Islet of Langerhans (tissue), 1 donor: Measurements from ENCODE around the gene PPM1E.
"Not testable (repeated sequence)": the region's sequence is repeated elsewhere in the genome, so short reads cannot be mapped to it uniquely, and the experiment has no call there.

Experiments
- FAIRE-seq: peaks from one replicate; lab custom pipeline; 2011; peaks lifted over from hg19 to GRCh38; lab: Jason Lieb, UNC

Gene PPM1E

DNA sequence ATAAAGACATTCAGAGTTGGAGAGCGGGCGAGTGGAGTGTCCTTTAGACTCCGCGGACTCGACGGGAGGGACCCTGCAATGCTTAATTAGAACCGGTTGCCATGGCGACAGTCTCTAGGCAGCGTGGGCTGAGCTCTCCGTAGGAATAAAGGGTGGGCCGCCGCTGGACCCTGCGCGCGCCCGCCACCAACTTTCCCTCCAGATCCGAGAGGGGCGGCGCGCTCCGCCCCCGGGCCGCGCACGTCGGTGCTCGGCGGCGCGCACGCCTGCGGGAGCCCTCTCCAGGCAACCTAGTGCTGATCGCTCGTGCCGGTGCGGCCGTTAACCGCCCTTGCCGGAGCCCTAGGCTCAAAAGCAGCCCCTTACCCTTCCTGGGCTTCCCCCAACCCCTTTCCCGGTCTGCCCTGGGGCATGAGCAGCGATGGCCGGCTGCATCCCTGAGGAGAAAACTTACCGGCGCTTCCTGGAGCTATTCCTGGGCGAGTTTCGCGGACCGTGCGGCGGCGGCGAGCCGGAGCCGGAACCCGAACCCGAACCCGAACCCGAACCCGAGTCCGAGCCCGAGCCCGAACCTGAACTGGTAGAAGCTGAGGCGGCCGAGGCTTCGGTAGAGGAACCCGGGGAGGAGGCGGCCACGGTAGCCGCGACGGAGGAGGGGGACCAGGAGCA is at the start of gene PPM1E:
Gene PPM1E (plus strand): TSS at position 278 of the 669 bp plus-strand sequence.
- no peak for FAIRE-seq

DNA sequence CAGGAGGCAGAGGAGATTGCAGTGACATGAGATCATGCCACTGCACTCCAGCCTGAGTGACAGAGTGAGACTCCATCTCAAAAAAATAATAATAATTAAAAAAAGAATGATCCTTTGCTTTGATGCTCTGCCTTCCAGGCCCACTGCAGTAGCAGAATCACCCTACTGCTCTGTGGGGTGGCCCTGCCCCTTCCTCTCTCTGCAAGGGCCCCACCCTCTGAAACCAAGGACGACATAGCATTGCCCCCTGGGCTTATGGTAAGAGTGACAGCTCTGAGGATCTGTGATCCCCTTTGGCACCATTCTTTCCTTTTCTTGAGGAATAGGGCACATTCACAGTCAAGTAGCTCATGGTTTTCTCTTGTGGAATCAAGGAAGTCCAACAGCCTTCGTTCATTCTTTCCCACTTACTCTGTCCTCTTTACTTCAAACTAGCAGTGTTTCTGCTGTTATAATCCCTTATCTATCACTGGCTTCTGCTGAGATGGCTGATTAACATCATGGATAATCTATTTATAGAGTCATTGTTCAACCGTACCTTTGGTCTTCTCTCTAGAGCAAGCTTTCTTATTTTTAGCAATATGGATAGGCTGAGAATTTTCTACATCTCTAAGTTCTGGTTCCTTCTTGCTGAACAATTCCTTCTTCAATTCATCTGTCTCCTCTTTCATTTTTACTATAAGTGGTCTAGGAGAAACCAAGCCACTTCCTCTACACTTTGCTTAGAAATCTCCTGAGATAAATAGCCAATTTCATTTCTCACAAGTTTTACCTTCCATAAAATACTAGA is 49.1 kb upstream of the PPM1E start:
- FAIRE-seq, result no peak

- peak; percentile 77 for FAIRE-seq
Observed at GRCh38 chr17:58710948-58711552, 44.6 kb upstream of the PPM1E start.

DNA sequence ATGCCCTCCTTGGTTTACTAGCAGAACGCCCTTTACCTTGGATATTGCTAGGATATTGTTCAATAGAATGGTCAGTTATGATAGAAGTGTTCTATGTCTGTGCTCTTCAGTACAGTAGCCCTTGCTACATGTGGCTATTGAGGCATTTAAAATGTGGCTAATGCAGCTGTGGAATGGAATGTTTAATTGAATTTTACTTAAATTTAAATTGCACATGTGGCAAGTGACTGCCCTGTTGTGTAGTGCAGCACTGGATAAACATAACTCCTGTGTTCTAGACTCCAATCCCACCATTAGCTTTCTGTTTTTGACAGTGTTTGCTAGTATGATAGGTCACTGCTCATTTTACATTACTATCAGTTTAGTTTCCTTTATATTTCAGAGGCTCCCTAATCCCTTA is 33.4 kb upstream of the PPM1E start:
- FAIRE-seq, result no peak

- no peak for FAIRE-seq
Observed at GRCh38 chr17:58722696-58723095, 33.0 kb upstream of the PPM1E start.

DNA sequence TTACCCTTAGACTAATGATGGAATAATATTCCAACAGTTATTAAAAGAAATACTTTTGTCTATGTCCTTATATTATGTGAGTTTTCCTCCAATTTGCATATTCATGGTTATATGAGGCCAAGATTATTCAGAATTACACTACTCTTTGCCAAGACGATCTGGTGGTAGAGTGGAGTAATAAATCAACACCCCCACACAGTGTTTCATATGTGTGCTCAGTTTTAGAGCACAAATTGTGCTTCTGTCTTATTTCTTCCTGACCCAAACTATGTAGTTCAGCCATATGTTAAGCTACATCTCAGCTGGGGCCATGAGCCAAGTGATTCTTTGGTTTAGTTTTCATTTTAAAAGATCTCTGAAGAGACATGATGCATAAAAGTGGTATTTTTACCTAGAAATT is 26.9 kb upstream of the PPM1E start:
- FAIRE-seq, result no peak

DNA sequence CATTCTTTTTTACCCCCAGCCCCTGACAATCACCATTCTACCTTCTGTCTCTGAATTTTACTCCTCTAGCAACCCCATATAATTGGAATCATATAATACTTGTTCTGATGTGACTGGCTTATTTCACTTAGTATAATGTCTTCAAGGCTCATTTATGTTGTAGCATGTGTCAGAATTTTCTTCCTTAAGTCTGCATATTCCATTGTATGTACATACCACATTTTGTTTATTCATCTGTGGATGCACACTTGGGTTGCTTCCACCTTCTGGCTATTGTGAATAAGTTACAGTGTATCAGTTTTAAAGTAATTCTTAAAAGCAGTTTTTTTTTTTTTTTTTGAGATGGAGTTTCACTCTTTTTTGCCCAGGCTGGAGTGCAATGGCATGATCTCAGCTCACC is 24.7 kb upstream of the PPM1E start:
- FAIRE-seq, result no peak

DNA sequence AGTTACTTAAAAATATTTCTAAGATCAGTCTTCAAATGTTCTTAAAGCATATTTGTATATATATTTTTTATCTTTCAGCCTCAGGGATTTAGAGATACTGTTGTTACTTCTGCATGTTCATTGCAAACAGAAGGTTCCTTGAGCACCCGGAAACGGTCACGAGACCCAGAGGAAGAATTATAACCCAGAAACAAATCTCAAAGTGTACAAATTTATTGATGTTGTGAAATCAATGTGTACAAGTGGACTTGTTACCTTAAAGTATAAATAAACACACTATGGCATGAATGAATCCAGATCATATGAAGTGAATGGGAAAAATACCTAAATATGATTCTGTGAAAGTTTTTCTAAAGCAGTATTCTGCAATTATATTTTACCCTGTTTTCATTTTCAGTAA is 21.6 kb upstream of the PPM1E start:
- FAIRE-seq, result no peak

- FAIRE-seq, result no peak
Observed at GRCh38 chr17:58734811-58735210, 20.8 kb upstream of the PPM1E start.

GRCh38 chr17:58741121-58741625 is 14.5 kb upstream of the PPM1E start:
- FAIRE-seq, result no peak

DNA sequence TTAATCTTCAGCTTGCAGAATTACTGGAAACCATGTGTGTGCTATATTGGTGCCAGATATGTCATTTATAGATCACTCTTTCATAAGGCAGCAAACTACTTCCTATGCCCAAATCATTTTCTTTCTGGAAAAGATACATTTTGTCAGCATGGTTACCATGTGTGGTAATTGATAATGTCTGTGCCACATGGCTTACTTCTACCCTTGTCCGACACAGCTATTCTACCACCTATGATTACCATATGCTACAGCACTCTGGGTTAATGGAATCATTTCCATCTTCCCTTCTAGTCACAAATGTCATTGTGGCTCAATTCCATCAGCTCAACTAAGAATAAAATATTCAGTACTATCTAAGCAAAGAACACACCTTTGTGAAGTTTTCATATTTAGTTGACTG is 8.0 kb upstream of the PPM1E start:
- FAIRE-seq, result no peak

DNA sequence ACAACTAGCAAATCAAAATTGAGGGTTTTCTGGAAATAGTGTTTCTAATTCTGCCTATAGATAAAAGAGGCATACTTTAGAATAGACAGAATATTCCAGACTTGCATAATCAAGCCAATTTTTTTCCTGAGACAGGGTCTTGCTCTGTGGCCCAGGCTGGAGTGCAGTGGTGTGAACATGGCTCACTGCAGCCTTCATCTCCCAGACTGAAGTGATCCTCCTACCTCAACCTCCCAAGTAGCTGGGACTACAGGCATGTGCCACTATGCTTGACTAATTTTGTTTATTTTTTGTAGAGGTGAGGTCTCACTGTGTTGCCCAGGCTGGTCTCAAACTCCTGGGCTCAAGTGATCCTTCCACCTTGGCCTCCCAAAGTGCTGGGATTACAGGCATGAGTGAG is 6.0 kb upstream of the PPM1E start:
- FAIRE-seq, result not testable (repeated sequence)

- no peak for FAIRE-seq
Observed at GRCh38 chr17:58753026-58753425, 2.6 kb upstream of the PPM1E start.

DNA sequence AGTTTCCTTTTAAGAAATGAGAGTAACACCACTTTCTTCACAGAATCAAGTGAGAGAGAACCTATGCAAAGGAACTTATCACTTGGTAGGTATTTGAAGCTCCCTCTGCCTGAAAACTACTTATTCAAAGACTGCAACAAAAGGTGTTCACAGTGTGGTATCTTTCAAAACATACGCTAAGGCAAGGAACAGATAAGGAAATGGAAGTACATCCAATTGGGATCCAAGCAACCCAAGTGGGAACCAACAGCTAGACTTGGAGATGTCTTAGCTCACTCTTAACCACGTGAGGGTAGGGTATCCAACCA is 431 bp upstream of the PPM1E start:
- FAIRE-seq, result no peak

DNA sequence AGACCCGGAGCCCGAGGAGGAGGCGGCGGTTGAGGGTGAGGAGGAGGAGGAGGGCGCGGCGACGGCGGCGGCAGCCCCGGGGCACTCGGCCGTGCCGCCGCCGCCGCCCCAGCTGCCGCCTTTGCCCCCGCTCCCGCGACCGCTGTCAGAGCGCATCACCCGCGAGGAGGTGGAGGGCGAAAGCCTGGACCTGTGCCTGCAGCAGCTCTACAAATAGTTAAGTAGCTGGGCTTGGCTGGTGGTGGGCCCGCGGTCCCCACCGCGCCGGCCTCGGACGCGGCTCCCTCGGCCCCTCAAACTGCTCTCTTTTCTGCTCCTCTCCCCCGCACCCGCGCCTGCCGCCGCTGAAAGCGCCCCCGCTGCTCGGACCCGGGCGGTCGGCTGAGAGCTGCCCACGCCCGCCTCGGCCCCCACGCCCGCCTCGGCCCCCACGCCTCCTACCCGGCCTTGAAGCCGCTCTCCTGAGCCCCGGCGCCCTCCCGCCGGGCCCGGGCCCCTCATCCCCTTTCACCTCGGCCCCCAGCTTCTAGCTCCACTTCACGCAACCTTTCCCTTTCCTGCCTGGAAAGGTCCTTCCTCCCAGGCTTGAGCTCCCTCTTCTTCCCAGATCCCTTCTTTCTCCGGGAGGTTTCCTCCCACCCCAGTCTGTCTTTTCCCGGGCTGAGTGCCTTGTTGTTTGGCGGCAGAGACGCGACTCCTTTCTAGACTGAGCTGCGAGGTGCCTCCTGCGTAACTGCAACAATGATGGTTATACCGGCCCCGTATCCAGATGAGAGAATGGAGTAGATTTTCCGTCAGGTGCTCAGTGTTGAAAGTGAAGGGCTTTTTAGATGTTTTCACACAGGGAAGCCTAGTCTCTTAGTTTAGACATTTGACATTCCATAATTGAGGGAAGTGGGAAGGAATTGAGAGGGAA is 850 bp downstream of the PPM1E start:
- no peak for FAIRE-seq

DNA sequence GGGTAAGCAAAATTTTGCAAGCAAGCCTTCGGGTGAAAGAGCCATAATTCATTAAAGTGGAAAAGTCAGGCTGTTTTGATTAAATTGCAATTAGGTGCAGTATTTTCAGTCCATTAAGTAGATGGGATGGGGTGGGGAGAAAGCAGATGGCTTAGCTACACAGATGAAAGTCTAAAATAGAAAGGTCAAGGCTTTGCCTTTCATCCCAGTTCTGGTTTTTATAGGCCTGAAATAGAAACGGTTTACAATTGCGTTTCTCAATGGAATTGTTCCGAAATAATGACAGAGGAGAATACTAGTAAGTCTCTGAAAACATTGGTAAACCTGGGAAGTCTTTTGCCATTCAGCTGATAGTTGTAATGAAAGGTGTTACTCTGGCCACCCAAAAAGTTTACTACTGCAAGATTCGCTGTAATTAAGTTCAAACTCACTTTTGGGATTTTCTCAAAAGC is 1.5 kb downstream of the PPM1E start:
- FAIRE-seq, result peak; percentile 60

DNA sequence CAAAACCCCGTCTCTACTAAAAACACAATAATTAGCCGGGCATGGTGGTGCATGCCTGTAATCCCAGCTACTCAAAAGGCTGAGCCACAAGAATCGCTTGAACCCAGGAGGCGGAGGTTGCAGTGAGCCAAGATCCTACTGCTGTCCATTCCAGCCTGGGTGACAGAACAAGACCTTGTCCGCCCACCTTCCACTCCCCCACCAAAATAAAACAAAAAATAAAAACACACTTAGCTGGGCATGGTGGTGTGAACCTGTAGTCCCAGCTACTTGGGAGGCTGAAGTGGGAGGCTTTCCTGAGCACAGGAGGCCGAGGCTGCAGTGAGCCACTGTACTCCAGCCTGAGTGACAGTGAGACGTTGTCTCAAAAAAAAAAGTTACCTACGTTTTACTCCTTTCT is 3.2 kb downstream of the PPM1E start:
- no peak for FAIRE-seq

GRCh38 chr17:58759522-58759921 is 3.9 kb downstream of the PPM1E start:
- FAIRE-seq, result no peak

GRCh38 chr17:58760248-58760647 is 4.6 kb downstream of the PPM1E start:
- FAIRE-seq, result no peak

- FAIRE-seq, result no peak
Observed at GRCh38 chr17:58763263-58763662, 7.6 kb downstream of the PPM1E start.

- FAIRE-seq, result no peak
Observed at GRCh38 chr17:58764373-58764772, 8.7 kb downstream of the PPM1E start.

- not testable (repeated sequence) for FAIRE-seq
Observed at GRCh38 chr17:58778482-58778881, 22.8 kb downstream of the PPM1E start.
